ENCODE results near the gene C5orf15.
A peak's percentile ranks its signal among the peaks of the same experiment; 100 is the strongest.
"Not testable (repeated sequence)": the region's sequence is repeated elsewhere in the genome, so short reads cannot be mapped to it uniquely, and the experiment has no call there.

The C5orf15 gene

DNA sequence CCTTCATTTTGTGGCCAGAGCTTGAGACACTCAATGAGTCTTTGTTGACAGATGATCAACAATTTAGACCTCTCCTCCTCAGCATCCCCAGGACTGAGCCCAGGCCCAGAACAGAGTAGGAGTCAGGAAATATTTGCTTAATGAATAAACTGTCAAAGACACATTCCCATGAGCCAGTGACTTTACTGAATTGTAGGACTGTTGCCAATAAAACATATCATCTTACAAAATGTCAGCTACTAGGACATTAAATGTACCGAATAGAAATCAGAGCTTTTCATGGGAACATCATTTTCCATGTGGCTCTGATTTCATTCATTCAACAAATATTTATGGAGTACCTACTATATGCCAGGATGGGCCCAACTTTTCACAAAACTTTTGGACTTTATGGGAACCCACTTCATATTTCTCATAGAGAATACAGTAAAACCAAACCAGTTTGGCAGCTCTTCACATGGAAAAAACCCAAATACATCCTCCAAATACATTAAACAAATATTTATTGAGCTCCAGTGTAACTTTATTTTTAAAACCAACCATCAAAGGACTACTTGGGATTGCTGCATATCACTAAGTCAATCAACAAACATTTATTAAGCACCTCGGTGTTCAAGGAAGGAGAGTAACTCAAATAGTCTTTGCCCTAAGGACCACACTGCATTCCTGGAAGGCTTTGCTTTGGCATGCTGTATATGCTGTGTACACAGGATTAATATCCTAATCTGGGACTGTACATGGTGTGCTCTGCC, 24.9 kb upstream of the C5orf15 start:
- peak; percentile 83 for DNase-seq

DNA sequence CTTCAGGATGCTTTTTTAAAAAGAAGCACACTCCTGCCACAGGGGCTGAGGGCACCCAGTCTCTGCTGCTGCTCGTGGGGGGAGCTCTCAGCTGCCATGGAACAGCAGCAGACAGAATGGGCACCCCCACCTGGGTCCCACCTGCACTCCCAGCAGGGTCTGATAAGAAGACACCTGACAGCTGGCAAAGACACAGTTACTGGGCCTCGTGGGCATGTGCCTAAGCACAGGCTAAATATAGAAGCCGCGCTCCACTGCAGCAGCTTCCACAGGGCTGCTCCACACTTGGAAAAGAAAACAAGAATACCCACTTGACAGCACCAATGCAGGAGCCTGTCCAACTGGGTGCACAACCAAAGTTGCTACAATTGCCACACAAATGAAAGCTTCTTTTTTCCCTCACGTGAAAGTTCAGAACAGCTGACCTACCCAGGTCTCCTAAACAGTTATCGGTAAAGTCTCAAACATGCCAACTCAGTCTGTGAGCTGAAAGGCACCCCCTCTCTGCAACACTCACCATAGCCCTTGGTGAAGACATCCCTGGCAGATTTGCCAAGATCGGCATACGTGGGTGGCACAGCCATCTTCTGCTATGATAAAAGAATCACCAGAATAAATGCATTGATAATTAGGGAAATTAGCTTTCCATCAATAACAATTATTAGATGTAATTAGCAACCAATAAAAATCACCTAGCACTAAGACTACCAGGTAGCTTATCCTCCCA, 24.2 kb upstream of the C5orf15 start:
- no peak for DNase-seq

DNA sequence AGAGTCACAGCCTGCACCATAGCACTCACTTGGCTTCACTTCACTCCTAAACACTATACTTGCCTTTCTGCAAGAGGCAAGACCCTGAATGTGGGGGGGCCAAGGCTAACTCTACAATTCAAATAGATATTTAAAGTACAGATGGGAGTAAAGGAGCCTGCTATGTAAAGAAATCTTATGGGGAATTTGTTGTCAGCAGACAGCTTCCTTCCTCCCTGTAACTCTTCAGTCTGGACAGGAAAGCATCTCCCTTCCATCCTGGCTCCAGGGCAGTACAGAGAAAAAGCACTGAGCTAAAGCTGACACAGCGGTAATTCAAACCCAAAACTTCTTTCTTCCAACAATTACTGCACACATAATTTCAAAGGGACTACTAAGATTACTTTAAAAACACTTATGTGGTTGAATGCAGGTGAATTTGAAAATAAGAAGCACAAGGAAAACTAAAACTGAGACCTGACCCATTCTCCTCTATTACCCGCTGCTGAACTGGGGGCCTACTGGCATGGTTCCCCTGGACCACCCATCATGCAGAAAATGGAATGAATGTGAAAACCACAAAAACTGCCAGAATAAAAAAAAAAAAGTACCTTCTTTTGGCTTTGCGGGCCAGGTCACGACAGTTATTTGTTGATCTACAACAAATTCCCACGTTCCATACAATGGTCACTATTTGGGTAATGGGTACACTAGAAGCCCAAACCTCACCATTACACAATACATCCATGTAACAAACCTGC, 22.9 kb upstream of the C5orf15 start:
- DNase-seq, result no peak

DNA sequence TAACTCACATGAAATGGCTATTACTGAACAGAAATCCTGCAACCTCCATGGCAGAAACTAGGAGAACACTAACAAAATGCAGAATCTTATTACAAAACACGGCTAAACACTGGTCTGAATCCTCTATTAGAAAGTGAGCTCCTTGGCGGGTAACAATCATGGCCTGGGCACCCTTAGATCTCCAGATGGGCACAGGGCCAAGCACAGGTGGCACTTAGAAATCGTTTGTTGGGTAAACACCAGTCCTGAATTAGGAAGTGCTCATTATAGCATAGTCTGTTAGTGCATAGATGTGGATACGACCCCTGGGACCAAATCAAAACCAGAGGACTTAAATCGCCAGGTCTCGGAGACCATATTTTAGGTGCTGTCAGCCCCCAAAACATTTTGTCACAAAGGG, 22.0 kb upstream of the C5orf15 start:
- DNase-seq, result no peak

DNA sequence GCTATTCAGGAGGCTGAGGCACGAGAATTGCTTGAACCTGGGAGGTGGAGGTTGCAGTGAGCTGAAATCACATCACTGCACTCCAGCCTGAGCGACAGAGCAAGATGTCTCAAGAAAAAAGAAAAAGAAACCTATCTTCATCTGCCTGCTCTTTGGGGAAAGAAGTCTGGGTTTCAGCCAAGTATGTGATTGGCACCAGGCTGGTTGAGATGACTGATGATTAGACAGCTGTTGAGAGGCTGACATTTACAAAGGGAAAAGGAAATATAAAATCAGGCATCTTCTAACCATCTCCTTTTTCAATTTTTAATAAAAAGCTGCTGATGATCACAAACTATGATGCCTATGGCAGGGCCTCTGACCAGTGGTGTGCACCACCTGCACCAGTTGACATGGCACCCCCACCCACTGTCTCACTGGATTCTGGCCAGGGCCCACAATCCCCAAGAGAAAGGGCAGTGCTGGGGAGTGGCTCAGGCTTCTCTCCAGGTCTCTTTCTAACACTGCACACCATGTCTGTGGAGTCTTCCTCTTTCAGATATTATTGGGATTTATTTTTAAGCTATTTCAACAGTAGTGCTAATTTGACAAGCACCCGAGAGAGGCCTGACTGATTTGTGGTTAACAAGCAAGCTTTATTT, 17.2 kb upstream of the C5orf15 start:
- no peak for DNase-seq

DNA sequence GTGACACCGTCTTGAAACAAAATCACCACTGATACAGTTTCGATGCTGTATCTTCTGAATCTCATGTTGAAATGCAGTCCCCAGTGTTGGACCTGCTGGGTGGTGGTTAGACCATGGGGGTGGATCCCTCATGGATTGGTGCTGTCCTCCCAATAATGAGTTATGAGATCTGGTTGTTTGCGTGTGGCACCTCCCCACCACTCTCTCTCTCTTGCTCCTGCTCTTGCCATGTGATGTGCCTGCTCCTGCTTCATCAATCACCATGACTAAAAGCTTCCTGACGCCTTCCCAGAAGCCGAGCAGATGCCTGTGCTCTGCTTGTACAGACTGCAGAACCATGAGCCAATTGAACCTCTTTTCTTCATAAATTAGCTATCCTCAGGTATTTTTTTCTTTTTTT, 15.2 kb upstream of the C5orf15 start:
- DNase-seq, result no peak

DNA sequence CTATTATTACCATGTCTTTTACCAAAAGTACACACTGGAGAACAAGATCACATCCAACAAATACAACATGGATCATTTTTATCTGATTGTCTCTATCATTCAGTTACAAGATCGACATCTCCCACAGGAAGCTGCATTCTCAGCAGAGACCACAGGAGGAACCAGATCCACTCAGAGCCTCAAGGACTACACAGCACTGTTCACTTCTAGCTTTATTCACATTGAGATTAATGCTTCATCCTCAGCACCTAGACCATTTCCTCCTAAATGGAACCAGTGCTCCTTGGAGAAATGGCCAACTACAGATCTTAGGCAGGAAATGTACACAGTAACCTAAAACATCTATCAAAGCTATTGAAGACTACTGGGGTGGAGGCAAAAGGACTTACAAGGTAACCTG, 13.3 kb upstream of the C5orf15 start:
- no peak for DNase-seq

DNA sequence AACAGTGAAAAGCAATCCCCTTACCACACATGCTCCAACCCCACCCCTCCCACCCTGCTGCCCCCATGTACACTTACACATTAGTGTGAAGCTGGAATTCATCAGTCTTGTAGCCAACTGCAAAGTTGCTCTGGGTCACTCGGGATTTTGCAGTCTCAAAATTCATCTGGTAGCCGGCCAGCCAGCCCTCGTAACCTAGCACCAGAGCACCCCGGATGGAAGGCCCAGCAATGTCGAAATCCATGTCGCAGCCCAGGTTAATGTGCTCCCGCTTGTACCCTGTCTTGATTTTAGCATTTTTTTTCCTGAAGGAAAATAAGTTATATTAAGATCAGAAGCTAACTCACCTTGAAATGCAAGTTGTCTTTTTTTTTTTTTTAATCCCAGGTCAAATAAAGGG, 12.2 kb upstream of the C5orf15 start:
- no peak for DNase-seq

DNA sequence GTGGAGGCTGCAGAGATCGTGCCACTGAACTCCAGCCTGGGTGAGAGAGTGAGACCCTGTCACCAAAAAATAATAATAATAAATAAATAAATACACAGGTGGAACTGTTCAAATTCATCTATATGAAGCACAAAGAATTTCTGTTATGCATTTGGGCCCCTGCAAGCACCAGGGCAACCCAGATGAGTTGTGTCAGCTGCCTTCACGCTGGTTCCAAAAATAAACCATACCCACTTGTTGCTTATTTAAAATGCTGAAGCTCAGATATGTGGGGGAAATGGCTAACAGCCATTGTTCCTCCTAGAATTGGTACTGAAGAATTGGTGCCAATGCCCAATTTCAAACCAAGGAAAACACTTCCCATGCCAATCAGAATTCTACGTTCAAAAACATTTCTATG, 10.5 kb upstream of the C5orf15 start:
- no peak for DNase-seq

DNA sequence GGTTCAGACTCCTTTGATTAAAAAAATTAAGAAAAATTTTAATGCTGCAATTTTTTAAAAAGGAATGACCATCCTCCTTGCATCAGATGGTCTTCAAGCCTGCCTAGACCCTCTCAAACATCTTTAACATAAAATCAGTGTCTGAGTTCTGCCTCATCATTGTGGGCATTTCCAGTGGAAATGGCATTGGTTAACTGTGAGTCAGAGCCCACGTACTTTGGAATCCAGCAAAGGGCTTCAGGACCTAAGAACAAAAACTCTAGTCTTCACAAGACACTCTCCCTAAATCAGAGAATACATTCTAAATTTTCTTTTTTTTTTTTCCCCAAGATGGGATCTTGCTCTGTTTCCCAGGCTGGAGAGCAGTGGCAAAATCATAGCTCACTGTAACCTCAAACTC, 9.4 kb upstream of the C5orf15 start:
- DNase-seq, result peak; percentile 41

DNA sequence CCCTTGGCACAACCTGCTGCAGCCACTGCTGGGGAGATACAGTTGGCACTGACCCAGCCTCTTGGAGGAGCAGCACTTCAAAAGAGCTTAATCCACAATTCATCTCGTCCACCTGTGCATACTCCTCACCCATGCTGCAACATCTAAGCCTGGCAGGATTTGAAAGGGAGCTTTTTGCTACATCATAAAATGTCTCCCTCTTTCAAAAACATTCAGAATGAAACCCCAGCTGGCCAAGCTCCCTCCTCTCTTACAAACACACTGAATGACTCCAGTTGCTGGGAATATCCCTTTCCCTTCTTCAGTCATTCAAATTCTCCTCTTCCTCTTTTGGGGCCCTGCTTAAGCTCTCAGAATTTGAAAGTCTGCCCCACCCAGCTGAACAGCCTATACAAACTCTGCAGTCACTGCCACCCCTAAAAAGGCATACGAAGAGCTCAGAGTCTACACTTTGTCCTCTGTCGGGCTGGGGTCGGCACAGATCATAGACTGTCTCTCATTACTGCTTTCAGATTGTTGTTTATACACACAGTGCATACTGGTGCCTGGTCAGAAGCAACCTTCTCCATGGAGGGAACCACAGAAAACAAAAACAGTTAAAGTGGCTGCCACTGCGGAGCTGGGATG, 8.8 kb upstream of the C5orf15 start:
- DNase-seq, result no peak

DNA sequence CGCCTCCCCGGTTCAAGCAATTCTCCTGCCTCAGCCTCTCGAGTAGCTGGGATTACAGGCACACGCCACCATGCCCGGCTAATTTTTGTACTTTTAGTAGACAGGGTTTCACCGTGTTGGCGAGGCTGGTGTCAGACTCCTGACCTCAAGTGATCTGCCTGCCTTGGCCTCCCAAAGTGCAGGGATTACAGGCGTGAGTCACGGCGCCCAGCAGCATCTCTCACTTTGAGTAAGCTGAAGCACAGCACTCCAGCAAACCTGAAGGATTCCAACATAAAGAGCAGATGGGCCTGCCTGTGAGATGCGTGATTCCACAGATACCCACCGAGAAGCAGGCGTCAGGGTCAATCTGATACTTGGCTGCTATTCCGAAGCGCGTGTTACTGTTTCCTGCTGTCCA, 7.1 kb upstream of the C5orf15 start:
- DNase-seq, result not testable (repeated sequence)

DNA sequence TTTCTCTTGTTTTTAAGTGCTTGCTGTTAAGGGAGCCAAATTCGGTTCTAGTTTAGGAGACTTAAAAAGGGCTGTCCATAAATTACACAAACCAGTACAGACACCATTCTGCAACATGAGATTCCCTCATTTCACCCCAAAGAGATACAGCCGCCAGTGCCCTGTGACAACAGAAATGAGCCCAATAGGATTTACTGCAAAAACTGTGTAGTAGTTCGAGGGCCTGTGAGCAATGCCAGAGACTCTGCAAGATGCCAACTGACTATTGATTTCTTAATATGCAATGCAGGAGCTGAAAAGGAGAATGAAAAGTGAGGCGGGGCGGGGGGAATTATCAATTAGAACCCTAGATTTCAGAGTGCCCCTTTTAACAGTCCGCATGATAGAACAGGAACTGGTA, 5.7 kb upstream of the C5orf15 start:
- no peak for DNase-seq

DNA sequence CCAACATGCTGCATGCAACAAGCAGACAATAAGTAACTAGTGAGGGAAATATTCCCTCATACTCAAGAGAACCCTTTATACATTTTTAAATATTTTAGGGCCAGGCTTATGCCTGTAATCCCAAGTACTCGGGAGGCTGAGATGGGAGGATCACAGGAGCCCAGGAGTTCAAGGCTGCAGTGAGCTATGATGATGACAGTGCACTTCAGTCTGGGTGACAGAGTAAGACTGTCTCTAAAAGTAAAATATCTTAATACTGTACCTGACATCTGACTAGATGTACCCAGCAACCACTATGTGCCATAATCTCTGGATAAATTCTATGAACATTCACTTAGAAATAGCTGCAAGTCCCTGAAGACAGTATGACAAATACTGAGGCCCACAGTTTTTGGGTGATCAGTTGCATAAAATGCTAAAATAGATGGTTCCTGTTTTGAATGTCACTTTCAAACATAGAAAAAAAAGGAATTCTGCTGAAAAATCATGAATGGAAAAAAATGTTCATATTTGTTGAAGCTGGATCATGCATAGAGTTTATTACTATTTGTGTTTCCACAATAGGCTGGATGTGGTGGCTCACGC, 2.0 kb upstream of the C5orf15 start:
- no peak for DNase-seq

DNA sequence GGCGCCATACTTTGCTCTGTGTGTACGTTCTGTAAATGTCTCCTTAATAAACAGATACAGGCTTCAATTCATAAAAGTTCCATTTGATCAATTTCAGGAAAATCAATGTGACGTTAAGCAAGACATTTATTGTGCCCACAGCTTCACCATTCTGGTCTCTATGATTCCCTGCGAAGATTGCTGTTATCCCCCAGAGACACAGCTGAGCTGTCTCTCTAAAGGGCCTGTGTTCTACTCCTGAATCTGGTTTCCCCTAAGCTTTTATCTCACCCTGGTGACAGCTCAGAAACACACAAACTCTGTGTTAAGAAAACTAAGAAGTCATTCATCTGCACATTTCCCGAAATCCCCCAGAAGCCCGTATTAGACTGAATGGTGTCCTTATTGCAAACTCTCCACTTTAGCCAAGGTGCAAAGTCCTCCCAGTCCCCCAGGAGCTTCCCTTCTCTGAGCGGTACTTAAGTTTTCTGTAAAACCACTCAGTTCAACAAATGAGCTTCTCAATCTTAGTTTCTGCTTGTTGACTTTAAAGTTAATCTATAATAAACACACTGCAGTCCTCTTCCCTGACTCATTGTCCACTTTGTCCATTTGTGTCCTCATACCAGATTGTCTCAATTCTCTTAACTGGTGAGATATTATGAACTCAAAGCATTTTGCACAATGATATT, 1.4 kb upstream of the C5orf15 start:
- DNase-seq, result peak; percentile 40

DNA sequence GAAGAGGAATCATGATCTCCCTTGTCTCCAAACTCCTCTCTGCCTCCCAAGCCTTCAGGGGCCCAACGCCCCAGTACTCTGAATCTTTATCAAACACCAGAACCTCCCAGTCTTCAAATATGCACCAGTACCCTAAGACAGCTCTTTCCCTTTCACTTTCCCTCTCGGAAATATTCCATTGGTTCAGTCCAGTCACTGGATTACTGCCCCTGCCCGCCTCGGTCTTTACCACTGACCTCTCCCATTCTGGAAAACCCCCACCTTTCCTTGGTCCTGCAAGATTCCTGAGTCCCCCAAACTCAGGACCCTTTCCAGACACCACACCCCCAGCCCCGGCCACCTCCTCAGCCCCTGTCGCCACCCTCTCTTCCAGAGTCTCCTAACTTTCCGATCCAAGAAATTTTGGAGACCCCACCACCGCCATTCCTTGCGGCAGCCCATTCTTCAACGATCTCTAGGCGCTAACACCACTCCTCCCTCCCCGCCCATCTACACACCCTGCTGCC, 674 bp downstream of the C5orf15 start:
- peak; percentile 18 for DNase-seq

DNA sequence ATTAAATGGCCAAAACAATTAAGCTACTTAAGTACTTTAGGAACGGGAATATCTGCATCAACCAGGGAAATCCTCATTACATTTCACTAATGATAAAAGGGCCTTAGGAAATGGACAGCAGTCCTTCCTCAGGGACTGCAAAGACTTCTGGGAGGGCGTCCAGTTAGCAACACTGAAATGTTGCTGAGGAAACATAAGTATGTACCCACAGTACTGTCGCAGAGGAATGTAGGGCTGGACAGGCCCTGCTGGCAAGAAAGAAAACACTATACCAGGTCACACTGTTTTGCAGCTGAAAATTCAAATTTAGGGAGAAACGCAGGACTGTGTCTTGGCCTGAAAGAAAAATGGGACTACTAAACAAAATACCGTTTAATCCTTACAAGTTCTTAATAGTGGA, 1.3 kb downstream of the C5orf15 start:
- DNase-seq, result no peak

DNA sequence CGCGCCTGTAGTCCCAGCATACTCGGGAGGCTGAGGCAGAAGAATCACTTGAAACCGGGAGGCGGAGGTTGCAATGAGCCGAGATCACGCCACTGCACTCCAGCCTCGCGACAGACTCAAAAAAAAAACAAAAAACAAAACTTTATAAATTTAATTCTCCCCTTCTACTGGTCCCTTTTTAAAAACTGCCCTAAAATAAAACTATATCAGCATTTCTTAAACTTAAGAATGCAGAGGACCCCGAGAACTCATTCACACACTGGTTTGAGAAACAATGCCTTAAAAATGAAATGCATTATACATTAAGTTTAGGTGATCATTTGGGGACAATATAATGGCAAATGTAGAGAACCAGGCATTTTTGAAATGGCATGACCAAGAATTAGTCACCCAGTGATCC, 2.3 kb downstream of the C5orf15 start:
- no peak for DNase-seq

DNA sequence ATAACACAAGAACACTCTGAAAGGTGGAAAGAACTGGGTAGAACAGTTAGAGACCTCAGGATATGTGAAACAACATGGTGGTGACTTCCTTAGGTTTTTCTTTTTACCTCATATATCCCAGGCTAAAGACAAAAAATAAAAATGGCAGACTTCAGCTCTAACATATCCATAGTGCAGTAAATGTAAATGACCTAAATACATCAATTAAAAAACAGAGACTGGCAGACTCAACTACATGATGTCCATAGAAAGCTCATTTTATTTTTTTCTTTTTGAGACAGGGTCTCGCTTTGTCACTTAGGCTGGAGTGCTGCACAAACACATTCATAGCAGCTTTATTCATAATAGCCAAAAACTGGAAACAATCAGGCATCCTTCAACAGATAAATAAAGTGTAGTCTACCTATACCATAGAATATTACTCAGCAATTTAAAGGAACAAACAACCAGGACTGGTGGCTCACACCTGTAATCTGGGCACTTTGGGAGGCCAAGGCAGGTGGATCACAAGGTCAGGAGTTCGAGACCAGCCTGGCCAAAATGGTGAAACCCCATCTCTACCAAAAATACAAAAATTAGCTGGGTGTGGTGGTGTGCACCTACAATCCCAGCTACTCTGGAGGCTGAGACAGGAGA, 4.8 kb downstream of the C5orf15 start:
- no peak for DNase-seq

DNA sequence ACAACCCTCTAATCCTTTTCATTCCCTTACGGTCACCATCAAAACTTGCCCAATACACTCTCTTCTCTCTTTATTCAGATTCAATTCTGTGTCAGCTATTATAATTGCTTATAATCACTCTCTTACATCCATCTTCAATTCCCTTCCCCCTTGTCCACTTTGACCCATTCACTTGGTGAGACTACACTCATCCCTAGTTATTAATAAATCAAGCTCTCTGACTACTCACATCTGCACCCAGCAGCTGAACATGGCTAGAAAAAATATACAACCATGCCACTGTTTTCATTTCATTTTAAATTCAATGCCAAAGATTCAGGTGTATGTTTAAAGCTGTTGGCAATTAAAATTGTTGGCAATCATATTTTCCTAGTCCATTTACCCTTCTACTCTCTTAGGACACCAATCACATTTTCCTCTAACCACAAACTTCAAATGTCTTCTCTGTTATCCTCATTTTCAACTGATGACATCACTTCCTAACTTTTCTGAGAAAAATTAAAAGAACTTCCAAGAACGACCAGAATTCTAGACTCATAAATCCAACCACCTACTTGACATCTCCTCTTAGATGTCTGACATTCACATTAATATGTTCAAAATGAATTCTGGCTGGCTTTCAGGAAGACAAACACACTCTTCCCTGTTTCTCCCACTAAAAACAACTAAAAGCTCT, 5.5 kb downstream of the C5orf15 start:
- DNase-seq, result peak; percentile 70

DNA sequence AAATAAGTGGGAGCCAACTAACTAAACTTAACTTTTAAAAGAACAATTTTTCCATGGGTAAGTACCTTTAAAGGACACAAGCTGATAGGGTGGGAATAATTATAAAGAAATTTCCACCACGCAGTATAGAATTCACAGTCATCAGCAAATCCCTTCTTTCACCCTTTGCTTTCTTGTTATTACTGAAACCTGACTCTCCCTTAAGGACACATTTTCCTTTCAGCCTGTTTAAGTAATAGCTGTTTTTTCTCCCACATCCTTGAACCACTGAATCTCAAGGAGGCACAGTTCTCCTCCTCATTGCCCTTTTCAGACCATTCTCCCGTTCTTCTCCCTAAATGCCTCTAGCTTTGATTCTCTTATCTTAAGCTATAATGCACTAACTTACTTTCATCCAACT, 6.3 kb downstream of the C5orf15 start:
- DNase-seq, result no peak

Measured in HCEC 1CT (cell line).